SK-N-SH treated with all-trans-retinoic acid at 6 μM for 48 hours (cell line): ENCODE data around the gene STX5.

Experiments
- ESRRG ChIP-seq: fragments of 250-450 bp; sonication (Bioruptor Pico); IDR thresholded peaks from 2 replicates; pipeline ENCODE4 v1.6.1; 2021; ENCODE audit warnings: mild to moderate bottlenecking
- ISL1 ChIP-seq: fragments of 250-450 bp; sonication (Bioruptor Pico); IDR thresholded peaks from 2 replicates; pipeline ENCODE4 v2.1.2; 2022; ENCODE audit warnings: mild to moderate bottlenecking, moderate library complexity
- OSR1 ChIP-seq: fragments of 250-450 bp; sonication (Bioruptor Pico); IDR thresholded peaks from 2 replicates; pipeline ENCODE4 v1.8.0; 2022; ENCODE audit warnings: moderate library complexity, mild to moderate bottlenecking, inconsistent platforms
- PPARA ChIP-seq: fragments of 250-450 bp; sonication (Bioruptor Pico); IDR thresholded peaks from 2 replicates; pipeline ENCODE4 v1.5.0; 2020; ENCODE audit warnings: mild to moderate bottlenecking, borderline replicate concordance
- RARB ChIP-seq: fragments of 250-450 bp; sonication (Bioruptor Pico); IDR thresholded peaks from 2 replicates; pipeline ENCODE4 v1.8.0; 2021; ENCODE audit warnings: mild to moderate bottlenecking, moderate library complexity
- ZC3H10 ChIP-seq: fragments of 250-450 bp; sonication (Bioruptor Pico); IDR thresholded peaks from 2 replicates; pipeline ENCODE4 v1.5.1; 2021; ENCODE audit warnings: mild to moderate bottlenecking, moderate library complexity
- ZFP3 ChIP-seq: fragments of 250-450 bp; sonication (Bioruptor Pico); IDR thresholded peaks from 2 replicates; pipeline ENCODE4 v1.5.0; 2020; ENCODE audit warnings: mild to moderate bottlenecking, moderate library complexity
- ZNF70 ChIP-seq: fragments of 450-650 bp; formaldehyde crosslinking; IDR thresholded peaks from 2 replicates; pipeline ENCODE4 v1.5.0; 2020; ENCODE audit warnings: mild to moderate bottlenecking, moderate library complexity
- TF ChIP-seq, protein P1 (sequence below): fragments of 250-450 bp; sonication (Bioruptor Pico); IDR thresholded peaks from 2 replicates; pipeline ENCODE4 v1.8.0; 2020; ENCODE audit warnings: mild to moderate bottlenecking, moderate library complexity, borderline replicate concordance

DNA sequence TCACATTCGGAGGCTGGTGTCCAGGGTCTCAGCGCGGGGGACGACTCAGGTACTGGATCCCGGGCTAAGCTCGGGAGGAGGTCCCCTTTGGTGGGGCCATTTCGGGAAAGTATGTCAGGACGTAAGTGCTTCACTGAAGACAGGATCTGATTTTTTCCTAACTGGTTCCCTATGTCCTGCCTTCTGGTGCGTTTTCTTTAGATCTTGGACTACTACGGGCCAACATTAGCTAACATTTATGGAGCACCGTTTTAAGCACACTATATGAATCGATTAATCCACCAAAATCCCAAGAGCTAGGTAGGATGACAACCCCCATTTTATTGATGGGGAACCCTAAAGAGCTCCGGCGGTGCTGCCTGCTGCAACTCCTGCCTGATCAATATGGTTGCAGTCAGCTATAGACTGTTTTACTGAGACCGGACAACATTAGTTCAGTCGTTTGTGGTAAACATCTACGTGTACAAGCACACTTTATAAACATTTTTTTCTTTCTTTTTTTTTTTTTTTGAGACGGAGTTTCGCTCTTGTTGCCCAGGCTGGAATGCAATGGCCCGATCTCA, 24.6 kb upstream of the STX5 start:
- TF ChIP-seq ESRRG (CRISPR knock-in tag), result no peak
- no peak for TF ChIP-seq ZFP3 (CRISPR knock-in tag)
- TF ChIP-seq PPARA (CRISPR knock-in tag), result no peak
- TF ChIP-seq, protein P1, sequence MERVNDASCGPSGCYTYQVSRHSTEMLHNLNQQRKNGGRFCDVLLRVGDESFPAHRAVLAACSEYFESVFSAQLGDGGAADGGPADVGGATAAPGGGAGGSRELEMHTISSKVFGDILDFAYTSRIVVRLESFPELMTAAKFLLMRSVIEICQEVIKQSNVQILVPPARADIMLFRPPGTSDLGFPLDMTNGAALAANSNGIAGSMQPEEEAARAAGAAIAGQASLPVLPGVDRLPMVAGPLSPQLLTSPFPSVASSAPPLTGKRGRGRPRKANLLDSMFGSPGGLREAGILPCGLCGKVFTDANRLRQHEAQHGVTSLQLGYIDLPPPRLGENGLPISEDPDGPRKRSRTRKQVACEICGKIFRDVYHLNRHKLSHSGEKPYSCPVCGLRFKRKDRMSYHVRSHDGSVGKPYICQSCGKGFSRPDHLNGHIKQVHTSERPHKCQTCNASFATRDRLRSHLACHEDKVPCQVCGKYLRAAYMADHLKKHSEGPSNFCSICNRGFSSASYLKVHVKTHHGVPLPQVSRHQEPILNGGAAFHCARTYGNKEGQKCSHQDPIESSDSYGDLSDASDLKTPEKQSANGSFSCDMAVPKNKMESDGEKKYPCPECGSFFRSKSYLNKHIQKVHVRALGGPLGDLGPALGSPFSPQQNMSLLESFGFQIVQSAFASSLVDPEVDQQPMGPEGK (CRISPR knock-in tag), result no peak
- no peak for TF ChIP-seq OSR1 (CRISPR knock-in tag)
- no peak for TF ChIP-seq ISL1
- no peak for TF ChIP-seq ZNF70 (CRISPR knock-in tag)
- no peak for TF ChIP-seq RARB (CRISPR knock-in tag)
- no peak for TF ChIP-seq ZC3H10 (CRISPR knock-in tag)
